HepG2 (cell line): Measurements from ENCODE around the gene MRM1. TPM values are rescaled to one million over a fixed set of nuclear protein-coding genes. Genes with fewer than 3 reads are reported as not detected.

Experiments
- HNRNPL ChIP-seq: fragments of 200-400 bp; formaldehyde crosslinking; IDR thresholded peaks from 2 replicates; pipeline ENCODE4 v1.6.1; 2017; ENCODE audit warnings: mild to moderate bottlenecking, low read depth, low read length
- KDM6A ChIP-seq: IDR thresholded peaks from 2 replicates; pipeline ENCODE4 v1.6.1; 2016; ENCODE audit warnings: low read depth
- KLF9 ChIP-seq: IDR thresholded peaks from 2 replicates; pipeline ENCODE4 v1.6.1; 2016; ENCODE audit warnings: low read depth
- MEF2D ChIP-seq: sonication (generic); formaldehyde crosslinking; IDR thresholded peaks from 2 replicates; pipeline ENCODE4 v1.5.1; 2020; ENCODE audit warnings: mild to moderate bottlenecking, missing genetic modification reagents
- MIXL1 ChIP-seq: IDR thresholded peaks from 2 replicates; pipeline ENCODE4 v1.6.1; 2016
- NFAT5 ChIP-seq: sonication (generic); formaldehyde crosslinking; IDR thresholded peaks from 2 replicates; pipeline ENCODE4 v1.4.0; 2020; ENCODE audit warnings: missing genetic modification reagents
- POLR2A ChIP-seq, 2 experiments: IDR thresholded peaks; 2 replicates each; pipeline ENCODE4 v1.6.1; 2011; ENCODE audit warnings: low read depth in 2 of 2, low read length in 2 of 2, mild to moderate bottlenecking in 1 of 2, moderate library complexity in 1 of 2; ENCODE audit not compliant: insufficient read depth in 1 of 2
- RAD51 ChIP-seq: fragments of 450-650 bp; IDR thresholded peaks from 2 replicates; pipeline ENCODE4 v1.6.1; 2016; ENCODE audit warnings: borderline replicate concordance
- RERE ChIP-seq: IDR thresholded peaks from 2 replicates; pipeline ENCODE4 v1.6.1; 2016; ENCODE audit warnings: low read depth, missing genetic modification reagents, missing compliant biosample characterization
- ZBTB7A ChIP-seq: sonication (generic); formaldehyde crosslinking; IDR thresholded peaks from 2 replicates; pipeline ENCODE4 v1.8.0; 2022; ENCODE audit warnings: mild to moderate bottlenecking, missing genetic modification reagents
- ZNF17 ChIP-seq: sonication (generic); formaldehyde crosslinking; IDR thresholded peaks from 2 replicates; pipeline ENCODE4 v1.5.0; 2020; ENCODE audit warnings: mild to moderate bottlenecking, missing genetic modification reagents
- ZNF275 ChIP-seq: sonication (generic); formaldehyde crosslinking; IDR thresholded peaks from 2 replicates; pipeline ENCODE4 v1.8.0; 2022; ENCODE audit warnings: missing genetic modification reagents, mild to moderate bottlenecking, inconsistent platforms, borderline replicate concordance
- ZNF552 ChIP-seq: sonication (generic); formaldehyde crosslinking; IDR thresholded peaks from 2 replicates; pipeline ENCODE4 v1.9.0; 2022; ENCODE audit warnings: missing genetic modification reagents, mild to moderate bottlenecking, borderline replicate concordance
- ZNF558 ChIP-seq: sonication (generic); formaldehyde crosslinking; IDR thresholded peaks from 2 replicates; pipeline ENCODE4 v1.9.0; 2022; ENCODE audit warnings: mild to moderate bottlenecking, missing genetic modification reagents, borderline replicate concordance
- ZNF598 ChIP-seq: sonication (generic); formaldehyde crosslinking; IDR thresholded peaks from 2 replicates; pipeline ENCODE4 v1.5.1; 2020; ENCODE audit warnings: mild to moderate bottlenecking, missing genetic modification reagents, borderline replicate concordance
- ZNF746 ChIP-seq: sonication (generic); formaldehyde crosslinking; IDR thresholded peaks from 2 replicates; pipeline ENCODE4 v1.8.0; 2022; ENCODE audit warnings: mild to moderate bottlenecking, missing genetic modification reagents
- ZNF768 ChIP-seq: sonication (generic); formaldehyde crosslinking; IDR thresholded peaks from 2 replicates; pipeline ENCODE4 v1.4.0; 2020; ENCODE audit warnings: missing genetic modification reagents
- ZSCAN25 ChIP-seq: sonication (generic); formaldehyde crosslinking; IDR thresholded peaks from 2 replicates; pipeline ENCODE4 v1.8.0; 2022; ENCODE audit warnings: mild to moderate bottlenecking, missing genetic modification reagents
- polyA plus RNA-seq, 8 experiments: library from polyadenylated mRNA; depleted of rRNA in 3 of 8; stranded (reverse) in 7 of 8; unstranded in 1 of 8; fragments of >200 nt; fragmentation: Illumina TruSeq in 4 of 8; extraction: Trizol in 4 of 8; gene quantifications; 2 replicates each; pipeline versions ENCODE4 v1.2.1 to v1.2.3, GENCODE V29; 2011 to 2016; ENCODE audit warnings: low read depth in 4 of 8, missing spikeins in 1 of 8, mixed read lengths in 1 of 8; ENCODE audit not compliant: insufficient read depth in 1 of 8
- total RNA-seq, 5 experiments: library from RNA; depleted of rRNA; stranded (reverse); fragments of >200 nt; fragmentation: Illumina TruSeq; extraction: Trizol; gene quantifications; 2 replicates each; pipeline ENCODE4 v1.2.3, GENCODE V29; 2016; ENCODE audit warnings: low read depth in 1 of 5

MRM1 gene
- total and polyA plus RNA-seq, 2 of the 13 experiments (the other 11 are each of a cell fraction or from before 2014, with no cell fraction given), result 4.1 to 11.3 TPM

GRCh38 chr17:36592716-36593321 lies 8.6 kb upstream of the MRM1 start (continued):
- TF ChIP-seq NFAT5 (CRISPR knock-in tag) (no peak), ZNF558 (CRISPR knock-in tag) (no peak), ZNF746 (peak; percentile 30; the same call in 1 of the 2 replicates), ZNF275 (CRISPR knock-in tag) (no peak), RERE (CRISPR knock-in tag) (no peak), ZBTB7A (CRISPR knock-in tag) (no peak), ZNF768 (CRISPR knock-in tag) (no peak), KDM6A (0 out of 2 replicates have a peak, but pooled peaks have one; percentile 29), POLR2A (IDR thresholded peaks at IDR 0.05; ENCODE audit: insufficient read depth in 1 of 2, low read depth in 2 of 2, low read length in 2 of 2) (peak; percentile 54 to 55), ZNF552 (CRISPR knock-in tag) (no peak), ZSCAN25 (CRISPR knock-in tag) (peak; percentile 89), HNRNPL (0 out of 2 replicates have a peak, but pooled peaks have one; percentile 5), ZNF17 (CRISPR knock-in tag) (no peak), RAD51 (no peak), KLF9 (CRISPR knock-in tag) (no peak), MEF2D (CRISPR knock-in tag) (peak; percentile 53; the same call in 1 of the 2 replicates), MIXL1 (CRISPR knock-in tag) (no peak), ZNF598 (CRISPR knock-in tag) (no peak)
